ENCODE measurements around the gene DNAJC12. TPM values are rescaled to one million over a fixed set of nuclear protein-coding genes. Genes with fewer than 3 reads are reported as not detected.
"Not testable (repeated sequence)": the region's sequence is repeated elsewhere in the genome, so short reads cannot be mapped to it uniquely, and the experiment has no call there.

The DNAJC12 gene
- total RNA-seq, 2 donors from 2014 or later, result 1.2 to 5.1 TPM

- no peaks in the 10 kb centered on the region for H3K27me3 ChIP-seq (replicated peaks; ENCODE audit: insufficient read depth)
- H3K27ac ChIP-seq, result no peak overlapping the region
- TF ChIP-seq CTCF (IDR thresholded peaks at IDR 0.05), result no peak
- no peaks in the 10 kb centered on the region for H3K4me1 ChIP-seq (ENCODE audit: control insufficient read depth in 1 of 2, low read depth in 2 of 2)
- no peak for DNase-seq (ENCODE audit: low spot score)
- ATAC-seq (ENCODE audit: insufficient number of reproducible peaks, low FRiP score, low read depth), result no peak
- no peaks in the 10 kb centered on the region for H3K36me3 ChIP-seq
- H3K9me3 ChIP-seq, result no peaks in the 10 kb centered on the region
- H3K4me3 ChIP-seq, result no peak overlapping the region
Observed at GRCh38 chr10:67771200-67771599, 66.8 kb downstream of the DNAJC12 start.

GRCh38 chr10:67770537-67770936 lies 67.5 kb downstream of the DNAJC12 start:
- ATAC-seq (ENCODE audit: insufficient number of reproducible peaks, low FRiP score, low read depth), result no peak
- H3K4me3 ChIP-seq, result no peak overlapping the region
- TF ChIP-seq CTCF (IDR thresholded peaks at IDR 0.05), result no peak

GRCh38 chr10:67767244-67767643 lies 70.7 kb downstream of the DNAJC12 start:
- ATAC-seq (ENCODE audit: insufficient number of reproducible peaks, low FRiP score, low read depth), result no peak
- no peak for TF ChIP-seq CTCF (IDR thresholded peaks at IDR 0.05)
- no peak overlapping the region for H3K27ac ChIP-seq

More at GRCh38 chr10:67770537-67770936, 67.5 kb downstream of the DNAJC12 start:
- Histone ChIP-seq H3K27ac (no peak overlapping the region), H3K4me1 (ENCODE audit: control insufficient read depth in 1 of 2, low read depth in 2 of 2) (no peaks in the 10 kb centered on the region), H3K27me3 (replicated peaks; ENCODE audit: insufficient read depth) (no peaks in the 10 kb centered on the region), H3K9me3 (no peaks in the 10 kb centered on the region), H3K36me3 (no peaks in the 10 kb centered on the region)
- no peak for DNase-seq (ENCODE audit: low spot score)

GRCh38 chr10:67764012-67764822 lies 73.8 kb downstream of the DNAJC12 start:
- H3K36me3 ChIP-seq, result no peaks in the 10 kb centered on the region
- H3K27me3 ChIP-seq (replicated peaks; ENCODE audit: insufficient read depth), result no peaks in the 10 kb centered on the region
- peak; percentile 71 for DNase-seq (ENCODE audit: low spot score)
- peaks cover 0 to 6% of the 10 kb centered on the region in 2 donors for H3K4me1 ChIP-seq (ENCODE audit: control insufficient read depth in 1 of 2, low read depth in 2 of 2)
- peak; percentile 95 for ATAC-seq (ENCODE audit: insufficient number of reproducible peaks, low FRiP score, low read depth)
- H3K9me3 ChIP-seq, result no peaks in the 10 kb centered on the region
- peak overlapping the region; percentile 98 for H3K4me3 ChIP-seq
- peak overlapping the region; percentile 93 to 98 for H3K27ac ChIP-seq
- TF ChIP-seq CTCF (IDR thresholded peaks at IDR 0.05), result no peak

More at GRCh38 chr10:67767244-67767643, 70.7 kb downstream of the DNAJC12 start:
- Histone ChIP-seq H3K9me3 (no peaks in the 10 kb centered on the region), H3K36me3 (no peaks in the 10 kb centered on the region), H3K4me3 (no peak overlapping the region), H3K27me3 (replicated peaks; ENCODE audit: insufficient read depth) (no peaks in the 10 kb centered on the region), H3K4me1 (ENCODE audit: control insufficient read depth in 1 of 2, low read depth in 2 of 2) (peaks cover 0 to 6% of the 10 kb centered on the region in 2 donors)
- no peak for DNase-seq (ENCODE audit: low spot score)

- no peaks in the 10 kb centered on the region for H3K36me3 ChIP-seq
- peaks cover 0 to 6% of the 10 kb centered on the region in 2 donors for H3K4me1 ChIP-seq (ENCODE audit: control insufficient read depth in 1 of 2, low read depth in 2 of 2)
- no peaks in the 10 kb centered on the region for H3K9me3 ChIP-seq
- peak overlapping the region; percentile 98 for H3K4me3 ChIP-seq
- H3K27me3 ChIP-seq (replicated peaks; ENCODE audit: insufficient read depth), result no peaks in the 10 kb centered on the region
- no peak for DNase-seq (ENCODE audit: low spot score)
- TF ChIP-seq CTCF (IDR thresholded peaks at IDR 0.05), result no peak
- H3K27ac ChIP-seq, result peak overlapping the region; percentile 93 to 98
- peak; percentile 9 for ATAC-seq (ENCODE audit: insufficient number of reproducible peaks, low FRiP score, low read depth)
Observed at GRCh38 chr10:67763499-67764011, 74.4 kb downstream of the DNAJC12 start.

- H3K9me3 ChIP-seq; DNase-seq (ENCODE audit: low spot score); ATAC-seq (ENCODE audit: insufficient number of reproducible peaks, low FRiP score, low read depth); H3K36me3 ChIP-seq; H3K4me3 ChIP-seq; H3K27me3 ChIP-seq (replicated peaks; ENCODE audit: insufficient read depth); H3K4me1 ChIP-seq (ENCODE audit: control insufficient read depth in 1 of 2, low read depth in 2 of 2): not testable (repeated sequence)
- H3K27ac ChIP-seq, result peak overlapping the region in 1 of 2 donors; percentile 98
Observed at GRCh38 chr10:67762567-67762966, 75.4 kb downstream of the DNAJC12 start.
